Measurements from ENCODE around the gene C1D. TPM values are rescaled to one million over a fixed set of nuclear protein-coding genes. Genes with fewer than 3 reads are reported as not detected.

Gene C1D
- total and polyA plus RNA-seq, 2 donors (not counting 1 experiment from before 2014, with no cell fraction given) = 8.4 to 24.8 TPM

DNA sequence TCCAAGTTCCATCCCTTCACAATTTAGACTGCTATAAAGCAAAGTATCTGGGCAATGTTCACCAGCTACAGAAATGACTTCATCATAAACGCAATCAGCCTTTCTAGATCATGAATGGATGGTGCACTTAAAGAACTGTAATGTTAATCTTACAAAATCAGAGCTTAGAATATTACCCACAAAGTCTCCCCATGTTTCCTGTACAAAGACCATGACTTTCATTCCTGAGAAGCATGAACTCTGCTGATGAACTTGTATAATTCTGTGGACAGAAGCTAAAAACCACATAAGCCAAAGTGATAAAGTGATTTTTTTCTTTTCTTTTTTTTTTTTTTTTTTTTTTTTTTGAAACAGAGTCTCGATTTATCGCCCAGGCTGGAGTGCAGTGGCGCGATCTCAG, 53.3 kb downstream of the C1D start:
- no peak overlapping the region for H3K27ac Mint-ChIP-seq
- Histone ChIP-seq H3K79me2 (ENCODE audit: control insufficient read depth, insufficient read depth, low read length) (no peaks in the 10 kb centered on the region), H3K4me1 (ENCODE audit: control insufficient read depth in 2 of 2, insufficient read depth in 2 of 2, low read length in 2 of 2) (no peaks in the 10 kb centered on the region), H3K36me3 (replicated peaks in 1 of 2; ENCODE audit: control extremely low read depth in 1 of 2, control insufficient read depth in 1 of 2, extremely low read depth in 1 of 2, insufficient read depth in 2 of 2, low read length in 1 of 2) (no peaks in the 10 kb centered on the region), H3K27me3 (replicated peaks in 1 of 4; ENCODE audit: control extremely low read depth in 1 of 4, control insufficient read depth in 3 of 4, insufficient read depth in 4 of 4, low read length in 3 of 4) (peaks cover 0 to 3% (median 1%) of the 10 kb centered on the region in 4 experiments), H2AFZ (ENCODE audit: insufficient read depth, low read depth, low read length, poor library complexity, severe bottlenecking) (no peak overlapping the region), H3K9ac (ENCODE audit: low read length) (no peak overlapping the region), H4K20me1 (ENCODE audit: control insufficient read depth, insufficient read depth, low read length, poor library complexity, severe bottlenecking) (no peaks in the 10 kb centered on the region), H3K27ac (ENCODE audit: low read length in 2 of 2) (no peak overlapping the region), H3K4me3 (ENCODE audit: control extremely low read depth in 1 of 5, extremely low read depth in 1 of 5, insufficient read depth in 1 of 5, low read depth in 2 of 5, low read length in 4 of 5) (no peak overlapping the region), H3K4me2 (replicated peaks; ENCODE audit: low read depth, low read length, poor library complexity, severe bottlenecking) (no peak overlapping the region), H3K9me3 (ENCODE audit: control extremely low read depth in 1 of 3, control insufficient read depth in 2 of 3, insufficient read depth in 1 of 3, low read length in 2 of 3) (no peaks in the 10 kb centered on the region)
- no peaks in the 10 kb centered on the region for H3K4me1 Mint-ChIP-seq
- ChIA-PET CTCF (interaction anchor here (0.6 kb wide), 1 partner anchor 1808 kb away, joined by 3 read pairs; no protein-coding TSS in a partner anchor), POLR2A (no interaction called here)
- DNase-seq = no peak
- peaks cover 3% of the 10 kb centered on the region for H3K9me3 Mint-ChIP-seq (ENCODE audit: insufficient read depth)
- TF ChIP-seq, protein P1, sequence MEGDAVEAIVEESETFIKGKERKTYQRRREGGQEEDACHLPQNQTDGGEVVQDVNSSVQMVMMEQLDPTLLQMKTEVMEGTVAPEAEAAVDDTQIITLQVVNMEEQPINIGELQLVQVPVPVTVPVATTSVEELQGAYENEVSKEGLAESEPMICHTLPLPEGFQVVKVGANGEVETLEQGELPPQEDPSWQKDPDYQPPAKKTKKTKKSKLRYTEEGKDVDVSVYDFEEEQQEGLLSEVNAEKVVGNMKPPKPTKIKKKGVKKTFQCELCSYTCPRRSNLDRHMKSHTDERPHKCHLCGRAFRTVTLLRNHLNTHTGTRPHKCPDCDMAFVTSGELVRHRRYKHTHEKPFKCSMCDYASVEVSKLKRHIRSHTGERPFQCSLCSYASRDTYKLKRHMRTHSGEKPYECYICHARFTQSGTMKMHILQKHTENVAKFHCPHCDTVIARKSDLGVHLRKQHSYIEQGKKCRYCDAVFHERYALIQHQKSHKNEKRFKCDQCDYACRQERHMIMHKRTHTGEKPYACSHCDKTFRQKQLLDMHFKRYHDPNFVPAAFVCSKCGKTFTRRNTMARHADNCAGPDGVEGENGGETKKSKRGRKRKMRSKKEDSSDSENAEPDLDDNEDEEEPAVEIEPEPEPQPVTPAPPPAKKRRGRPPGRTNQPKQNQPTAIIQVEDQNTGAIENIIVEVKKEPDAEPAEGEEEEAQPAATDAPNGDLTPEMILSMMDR (IDR thresholded peaks at IDR 0.05) = no peak
- no peak for TF ChIP-seq EZH2 (IDR thresholded peaks at IDR 0.05; ENCODE audit: borderline replicate concordance, insufficient read depth, low read depth, low read length, poor library complexity, severe bottlenecking)
- intact Hi-C loops (cut with micrococcal nuclease) = no loop called here
- peaks cover 20% of the 10 kb centered on the region for H3K27me3 Mint-ChIP-seq
- H3K4me3 Mint-ChIP-seq = no peak overlapping the region
- WGBS (ENCODE audit: insufficient coverage) = 34% methylated on average over 3 of the region's 5 CpGs
- no peak for ATAC-seq (ENCODE audit: low read depth)

DNA sequence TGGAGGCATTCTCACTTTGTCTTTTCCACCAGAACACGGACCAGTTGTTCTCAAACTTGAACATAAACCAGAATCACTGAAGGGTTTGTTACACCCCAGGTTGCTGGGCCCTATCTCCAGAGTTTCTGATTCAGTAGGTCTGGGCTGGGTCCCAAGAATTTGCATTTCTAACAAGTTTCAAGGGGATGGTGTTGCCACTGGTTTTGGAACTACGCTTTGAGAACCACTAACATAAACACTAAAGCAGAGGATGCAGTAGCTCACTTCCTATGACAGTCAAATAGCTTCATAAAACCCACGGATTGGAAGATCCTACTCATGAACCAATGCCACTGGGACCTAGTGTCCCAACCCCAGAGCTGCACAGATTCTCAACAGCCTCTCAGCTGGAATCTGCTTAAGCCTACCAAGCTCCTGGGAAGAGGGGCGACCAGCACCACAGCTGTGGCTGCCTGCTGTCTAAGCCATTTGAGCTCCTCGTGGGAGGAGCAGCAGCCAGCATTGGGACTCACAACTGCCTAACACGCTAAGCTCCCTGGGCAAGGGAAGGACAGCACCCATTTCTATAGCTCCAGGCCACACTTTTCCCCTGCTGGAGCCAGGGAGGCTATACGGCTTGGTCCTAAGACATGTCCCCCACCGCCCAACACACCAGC, 62.5 kb downstream of the C1D start:
- Histone ChIP-seq H3K9me3 (ENCODE audit: control extremely low read depth in 1 of 3, control insufficient read depth in 2 of 3, insufficient read depth in 1 of 3, low read length in 2 of 3) (no peaks in the 10 kb centered on the region), H3K36me3 (replicated peaks in 1 of 2; ENCODE audit: control extremely low read depth in 1 of 2, control insufficient read depth in 1 of 2, extremely low read depth in 1 of 2, insufficient read depth in 2 of 2, low read length in 1 of 2) (no peaks in the 10 kb centered on the region), H3K9ac (ENCODE audit: low read length) (no peak overlapping the region), H3K4me1 (ENCODE audit: control insufficient read depth in 2 of 2, insufficient read depth in 2 of 2, low read length in 2 of 2) (no peaks in the 10 kb centered on the region), H3K4me2 (replicated peaks; ENCODE audit: low read depth, low read length, poor library complexity, severe bottlenecking) (no peak overlapping the region), H2AFZ (ENCODE audit: insufficient read depth, low read depth, low read length, poor library complexity, severe bottlenecking) (no peak overlapping the region), H3K4me3 (ENCODE audit: control extremely low read depth in 1 of 5, extremely low read depth in 1 of 5, insufficient read depth in 1 of 5, low read depth in 2 of 5, low read length in 4 of 5) (no peak overlapping the region), H3K27me3 (replicated peaks in 1 of 4; ENCODE audit: control extremely low read depth in 1 of 4, control insufficient read depth in 3 of 4, insufficient read depth in 4 of 4, low read length in 3 of 4) (peaks cover 0 to 11% (median 2%) of the 10 kb centered on the region in 4 experiments), H4K20me1 (ENCODE audit: control insufficient read depth, insufficient read depth, low read length, poor library complexity, severe bottlenecking) (no peaks in the 10 kb centered on the region), H3K79me2 (ENCODE audit: control insufficient read depth, insufficient read depth, low read length) (no peaks in the 10 kb centered on the region), H3K27ac (ENCODE audit: low read length in 2 of 2) (no peak overlapping the region)
- Mint-ChIP-seq H3K4me3 (no peak overlapping the region), H3K27me3 (peaks cover 54% of the 10 kb centered on the region), H3K9me3 (ENCODE audit: insufficient read depth) (peaks cover 3% of the 10 kb centered on the region), H3K27ac (no peak overlapping the region), H3K4me1 (no peaks in the 10 kb centered on the region)
- TF ChIP-seq, protein P1 (IDR thresholded peaks at IDR 0.05) = no peak
- no peak for TF ChIP-seq EZH2 (IDR thresholded peaks at IDR 0.05; ENCODE audit: borderline replicate concordance, insufficient read depth, low read depth, low read length, poor library complexity, severe bottlenecking)
- CTCF ChIA-PET = no interaction called here
- ATAC-seq (ENCODE audit: low read depth) = no peak
- POLR2A ChIA-PET = no interaction called here
- DNase-seq = no peak
- 82% methylated on average over 8 of the region's 8 CpGs for WGBS (ENCODE audit: insufficient coverage)
- intact Hi-C loops (cut with micrococcal nuclease) = no loop called here
